GM12872 (cell line): ENCODE results near the gene TPO.

ENCODE experiments used
- CTCF ChIP-seq: IDR thresholded peaks from 3 replicates; pipeline ENCODE4 v1.5.1; 2011; ENCODE audit warnings: low read depth, mild to moderate bottlenecking, low read length, moderate library complexity; ENCODE audit not compliant: insufficient read depth

The TPO gene

DNA sequence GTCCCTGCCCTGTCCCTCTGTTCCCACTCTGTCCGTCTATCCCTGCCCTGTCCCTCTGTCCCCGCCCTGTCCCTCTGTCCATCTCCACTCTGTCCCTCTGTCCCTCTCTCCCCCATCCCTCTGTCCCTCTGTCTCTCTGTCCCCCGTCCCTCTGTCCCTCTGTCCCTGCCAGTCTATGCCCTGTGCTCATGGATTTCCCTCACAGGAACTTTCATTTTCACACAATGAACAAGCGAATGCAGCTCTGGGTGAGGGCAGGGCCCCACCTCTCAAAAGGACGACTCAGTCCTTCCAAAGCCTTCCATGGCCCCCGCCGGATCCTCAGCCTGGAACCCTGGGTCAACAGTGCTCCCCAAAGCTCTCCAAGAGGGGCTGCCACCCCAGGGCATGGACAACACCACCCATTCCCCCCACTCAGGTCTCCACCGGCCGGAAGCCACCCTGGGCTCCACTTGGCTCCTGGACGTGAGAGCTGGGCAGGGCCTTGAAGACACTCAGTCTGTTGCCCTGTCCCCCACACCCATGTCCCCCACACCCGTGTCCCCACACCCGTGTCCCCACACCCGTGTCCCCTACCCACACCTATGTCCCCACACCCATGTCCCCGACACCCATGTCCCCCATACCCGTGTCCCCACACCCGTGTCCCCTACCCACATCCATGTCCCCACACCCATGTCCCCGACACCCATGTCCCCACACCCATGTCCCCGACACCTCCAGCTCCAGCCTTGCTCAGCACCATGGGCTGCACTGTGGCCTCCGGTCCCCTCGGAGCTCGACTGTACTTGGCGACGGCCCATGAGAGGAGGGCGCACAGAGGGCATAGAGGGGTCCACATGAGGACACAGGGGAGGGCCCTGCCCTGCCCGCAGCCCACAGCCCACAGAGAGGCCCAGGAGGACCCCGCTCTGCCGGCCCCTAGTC is 175.1 kb downstream of the TPO start:
- no peak for TF ChIP-seq CTCF

DNA sequence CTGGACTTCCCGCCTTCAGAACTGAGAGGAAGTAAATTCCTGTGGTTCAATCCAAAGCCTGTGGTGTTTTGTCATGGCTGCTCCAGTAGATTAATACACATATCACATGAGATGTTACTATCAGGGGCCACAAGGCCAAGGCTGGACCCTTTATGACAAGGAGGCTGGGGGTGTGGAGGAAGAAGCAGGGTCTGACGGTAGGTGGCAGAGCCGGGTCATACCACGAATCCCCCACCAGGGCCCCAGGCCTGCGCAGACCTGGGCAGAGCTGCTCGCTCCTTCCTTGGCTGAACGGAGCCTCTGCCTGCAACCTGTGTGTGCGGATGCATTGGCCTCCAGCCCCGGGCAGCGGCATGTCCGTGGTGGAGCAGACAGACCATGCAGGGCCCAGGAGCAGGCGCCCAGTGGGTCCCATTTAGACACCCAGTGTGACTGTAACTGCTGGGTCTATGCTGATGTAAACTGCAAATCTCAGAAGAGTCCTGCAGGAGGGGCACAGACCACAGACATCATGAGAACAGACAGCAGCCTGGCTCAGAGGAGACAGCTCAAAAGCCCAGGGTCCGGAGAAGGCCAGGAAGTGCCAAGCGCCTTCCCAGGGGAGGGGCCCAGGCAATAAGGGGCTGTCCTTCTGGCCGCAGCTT is 175.8 kb downstream of the TPO start:
- TF ChIP-seq CTCF = no peak

GRCh38 chr2:1590596-1591460 is 177.6 kb downstream of the TPO start:
- TF ChIP-seq CTCF = no peak

- no peak for TF ChIP-seq CTCF
These were observed 178.2 kb downstream of the TPO start for GRCh38 chr2:1591461-1591770.
